K562 (cell line): ENCODE results near the gene GRHPR. TPM values are rescaled to one million over a fixed set of nuclear protein-coding genes. Genes with fewer than 3 reads are reported as not detected.

Source experiments
- ATF2 ChIP-seq: sonication (generic); formaldehyde crosslinking; IDR thresholded peaks from 2 replicates; pipeline ENCODE4 v1.8.1; 2022; ENCODE audit warnings: missing genetic modification reagents
- BCOR ChIP-seq: fragments of 450-650 bp; IDR thresholded peaks from 2 replicates; pipeline ENCODE4 v1.6.1; 2016
- E2F3 ChIP-seq: fragments of 250-450 bp; sonication (Bioruptor Pico); IDR thresholded peaks from 2 replicates; pipeline ENCODE4 v1.4.0; 2020; ENCODE audit warnings: mild to moderate bottlenecking
- ESRRA ChIP-seq: fragments of 450-650 bp; IDR thresholded peaks from 2 replicates; pipeline ENCODE4 v1.6.1; 2014; ENCODE audit warnings: low read depth, mild to moderate bottlenecking, moderate library complexity, borderline replicate concordance
- JUN ChIP-seq, 2 experiments: sonication (generic) in 1 of 2; formaldehyde crosslinking in 1 of 2; IDR thresholded peaks; 2 replicates each; pipeline versions ENCODE4 v1.6.1 to v1.8.0; 2012 to 2022; ENCODE audit warnings: borderline replicate concordance in 2 of 2, mild to moderate bottlenecking in 2 of 2, improper control_type of control experiment in 1 of 2, low read depth in 1 of 2, low read length in 1 of 2, missing genetic modification reagents in 1 of 2
- MTA3 ChIP-seq: fragments of 450-650 bp; formaldehyde crosslinking; IDR thresholded peaks from 2 replicates; pipeline ENCODE4 v1.6.1; 2017; ENCODE audit warnings: mild to moderate bottlenecking, borderline replicate concordance
- NEUROD1 ChIP-seq: fragments of 150-350 bp; IDR thresholded peaks from 2 replicates; pipeline ENCODE4 v1.6.1; 2014; ENCODE audit warnings: borderline replicate concordance, low read length, low read depth; ENCODE audit not compliant: partially characterized antibody
- NKRF ChIP-seq: fragments of 450-650 bp; IDR thresholded peaks from 2 replicates; pipeline ENCODE4 v1.6.1; 2016; ENCODE audit warnings: borderline replicate concordance
- PBX2 ChIP-seq, 2 experiments: IDR thresholded peaks in 1 of 2; conservative IDR thresholded peaks in 1 of 2; 2 replicates each; pipeline ENCODE4 v1.6.1; 2016; ENCODE audit warnings: low read depth in 2 of 2, mild to moderate bottlenecking in 1 of 2, missing compliant biosample characterization in 1 of 2, missing genetic modification characterization in 1 of 2, moderate library complexity in 1 of 2
- PRMT5 ChIP-seq: sonication (generic); formaldehyde crosslinking; IDR thresholded peaks from 2 replicates; pipeline ENCODE4 v1.5.0; 2020; ENCODE audit warnings: missing genetic modification reagents
- SMAD1 ChIP-seq: fragments of 150-350 bp; IDR thresholded peaks from 2 replicates; pipeline ENCODE4 v1.6.1; 2014; ENCODE audit warnings: low read length, low read depth; ENCODE audit not compliant: partially characterized antibody
- SMARCC2 ChIP-seq: fragments of 450-650 bp; IDR thresholded peaks from 2 replicates; pipeline ENCODE4 v1.6.1; 2017; ENCODE audit warnings: antibody characterized with exemption, moderate library complexity, mild to moderate bottlenecking, low read depth
- TSC22D4 ChIP-seq: fragments of 450-650 bp; IDR thresholded peaks from 2 replicates; pipeline ENCODE4 v1.6.1; 2016; ENCODE audit warnings: missing genetic modification characterization, missing biosample characterization, control low read depth
- ZNF124 ChIP-seq: sonication (generic); formaldehyde crosslinking; IDR thresholded peaks from 2 replicates; pipeline ENCODE4 v1.8.1; 2022; ENCODE audit warnings: missing genetic modification reagents
- ZNF146 ChIP-seq: IDR thresholded peaks from one replicate; pipeline ENCODE4 v1.6.1; 2018; ENCODE audit warnings: missing compliant biosample characterization; ENCODE audit not compliant: unreplicated experiment
- ZNF740 ChIP-seq, 3 experiments: fragments of 200-800 bp in 1 of 3; sonication (Bioruptor generic) in 1 of 3; sonication (generic) in 1 of 3; formaldehyde crosslinking in 1 of 3; IDR thresholded peaks; 2 replicates each; pipeline versions ENCODE4 v1.6.1 to v1.8.0; 2016 to 2022; ENCODE audit warnings: mild to moderate bottlenecking in 2 of 3, missing compliant biosample characterization in 2 of 3, missing genetic modification characterization in 2 of 3, missing genetic modification reagents in 1 of 3
- polyA plus RNA-seq, 8 experiments: library from polyadenylated mRNA; depleted of rRNA in 4 of 8; stranded (reverse) in 5 of 8; unstranded in 3 of 8; fragments of >200 nt; fragmentation: Nextera tagmentation in 2 of 8; fragmentation: Illumina TruSeq in 1 of 8; extraction: Ambion mirVana in 2 of 8; extraction: Trizol in 1 of 8; gene quantifications; 2 replicates each; pipeline versions ENCODE4 v1.2.1 to v1.2.3, GENCODE V29; 2011 to 2014; ENCODE audit warnings: inconsistent platforms in 1 of 8, missing spikeins in 1 of 8
- total RNA-seq, 7 experiments: library from RNA; depleted of rRNA in 6 of 7; stranded (reverse); fragments of >200 nt in 6 of 7; fragmentation: Illumina TruSeq in 2 of 7; extraction: Trizol in 2 of 7; gene quantifications; 2 replicates each; pipeline versions ENCODE4 v1.2.1 to v1.2.3, GENCODE V29; 2011 to 2021; ENCODE audit warnings: low replicate concordance in 1 of 7

The GRHPR gene
- total and polyA plus RNA-seq, 9 of the 15 experiments (the other 6 are each of a cell fraction or from before 2014, with no cell fraction given) = 38.9 to 144 (median 120) TPM

- TF ChIP-seq NKRF (peak; percentile 77; the same call in 1 of the 2 replicates), ZNF740 (CRISPR knock-in tag; IDR thresholded peaks at IDR 0.05) (peak; percentile 99), ZNF740 (tag; IDR thresholded peaks at IDR 0.05) (peak in 1 of 2 experiments; percentile 93; a peak in 2 of 4 replicates), PRMT5 (peak; percentile 77), BCOR (peak; percentile 64; the same call in 1 of the 2 replicates), PBX2 (CRISPR knock-in tag; IDR thresholded peaks at IDR 0.05; ENCODE audit: low read depth) (peak; percentile 34; the same call in 1 of the 2 replicates), PBX2 (tag; conservative IDR thresholded peaks at IDR 0.05; ENCODE audit: low read depth) (peak; percentile 28; the same call in 1 of the 2 replicates), ZNF146 (CRISPR knock-in tag) (peak; percentile 27), ATF2 (CRISPR knock-in tag) (no peak), JUN (IDR thresholded peaks at IDR 0.05; ENCODE audit: borderline replicate concordance, low read depth, low read length) (peak; percentile 47; the same call in 1 of the 2 replicates), JUN (CRISPR knock-in tag; IDR thresholded peaks at IDR 0.05; ENCODE audit: borderline replicate concordance) (0 out of 2 replicates have a peak, but pooled peaks have one; percentile 10), NEUROD1 (peak; percentile 54), ESRRA (peak; percentile 90), MTA3 (peak; percentile 92), ZNF124 (CRISPR knock-in tag) (no peak), E2F3 (CRISPR knock-in tag) (peak; percentile 77; the same call in 1 of the 2 replicates), SMARCC2 (peak; percentile 28; the same call in 1 of the 2 replicates), TSC22D4 (tag) (no peak), SMAD1 (no peak)
Measured at GRCh38 chr9:37422289-37423104, at the start of gene GRHPR (continued).
